Activated CD8-positive, alpha-beta memory T cell treated with anti-CD3 and anti-CD28 coated beads for 24 hours (primary cell): ENCODE results near the gene CEP89.
"Not testable (repeated sequence)": the region's sequence is repeated elsewhere in the genome, so short reads cannot be mapped to it uniquely, and the experiment has no call there.

Experiments used
- DNase-seq: peaks from one replicate; pipeline ENCODE4 v3.0.0-alpha.2; 2020

CEP89 gene

DNA sequence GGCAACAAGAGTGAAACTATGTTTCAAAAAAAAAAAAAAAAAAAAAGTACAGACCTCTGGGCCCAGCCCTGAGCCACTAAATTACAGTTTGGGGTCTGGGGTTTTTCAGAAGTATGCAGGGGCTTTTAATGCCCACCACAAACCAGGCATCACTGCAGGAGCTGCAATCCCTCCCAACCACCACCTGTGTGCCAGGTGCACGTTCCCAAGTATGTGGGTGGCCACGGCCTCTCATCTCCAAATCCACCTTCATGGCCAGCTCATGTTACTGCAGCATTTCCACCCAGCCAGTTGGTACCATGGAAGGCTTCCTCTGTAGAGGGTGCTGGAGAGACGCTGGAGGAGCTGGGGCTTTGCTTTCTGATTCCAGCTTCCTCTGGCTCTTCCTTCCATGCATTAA is 26.5 kb downstream of the CEP89 start:
- DNase-seq, result no peak

DNA sequence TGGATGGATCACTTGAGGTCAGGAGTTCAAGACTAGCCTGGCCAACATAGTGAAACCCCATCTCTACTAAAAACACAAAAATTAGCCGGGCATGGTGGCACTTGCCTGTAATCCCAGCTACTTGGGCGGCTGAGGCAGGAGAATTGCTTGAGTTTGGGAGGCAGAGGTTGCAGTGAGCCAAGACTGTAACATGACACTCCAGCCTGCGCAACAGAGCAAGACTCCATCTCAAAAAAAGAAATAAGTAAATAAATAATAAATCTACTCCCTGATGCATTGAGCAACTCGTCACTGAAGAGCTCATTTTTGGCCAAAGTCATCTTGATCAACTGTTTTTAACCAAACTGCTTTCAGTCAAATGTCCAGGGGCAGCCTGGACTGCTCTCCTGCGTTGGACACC is 30.5 kb downstream of the CEP89 start:
- DNase-seq, result not testable (repeated sequence)

DNA sequence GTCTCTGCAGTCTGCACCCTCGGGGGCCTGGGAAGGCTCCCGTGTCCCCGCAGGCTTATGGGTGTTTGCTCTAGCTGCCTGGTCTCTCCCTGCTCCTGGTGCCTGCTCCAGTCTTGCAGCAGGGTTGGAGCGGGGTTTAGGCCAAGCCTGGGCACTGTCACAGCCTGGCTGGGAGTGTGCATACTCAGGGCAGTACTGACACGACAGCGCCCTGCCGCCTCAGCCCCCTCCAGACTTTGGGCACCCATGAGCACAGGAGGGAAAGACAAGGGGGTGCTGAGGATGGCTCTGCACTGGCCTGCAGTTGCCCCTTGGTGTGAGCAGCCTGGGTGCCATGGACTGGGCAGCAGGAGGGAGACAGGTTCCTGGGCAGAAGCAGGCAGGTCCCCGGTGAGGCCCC is 35.7 kb downstream of the CEP89 start:
- DNase-seq, result no peak

DNA sequence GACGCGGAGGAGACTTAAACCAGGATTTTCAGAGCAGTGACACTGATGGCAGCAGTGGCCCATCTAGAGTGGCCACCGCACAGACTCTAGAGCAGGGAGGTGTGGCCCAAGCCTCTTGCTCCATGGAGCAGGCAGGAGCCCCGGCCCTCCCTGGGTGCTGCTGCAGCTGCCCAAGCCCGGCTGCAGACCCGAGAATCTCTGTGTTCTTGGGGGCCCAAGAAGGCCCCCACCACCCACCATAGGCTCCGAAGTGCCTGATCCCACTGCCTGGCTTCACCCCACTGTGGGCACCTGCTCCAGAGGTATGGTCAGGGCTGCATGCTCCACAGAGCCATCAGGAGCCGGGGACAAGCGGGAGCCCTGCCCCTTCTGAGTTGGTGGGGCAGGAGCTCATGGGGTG is 36.1 kb downstream of the CEP89 start:
- DNase-seq, result no peak

DNA sequence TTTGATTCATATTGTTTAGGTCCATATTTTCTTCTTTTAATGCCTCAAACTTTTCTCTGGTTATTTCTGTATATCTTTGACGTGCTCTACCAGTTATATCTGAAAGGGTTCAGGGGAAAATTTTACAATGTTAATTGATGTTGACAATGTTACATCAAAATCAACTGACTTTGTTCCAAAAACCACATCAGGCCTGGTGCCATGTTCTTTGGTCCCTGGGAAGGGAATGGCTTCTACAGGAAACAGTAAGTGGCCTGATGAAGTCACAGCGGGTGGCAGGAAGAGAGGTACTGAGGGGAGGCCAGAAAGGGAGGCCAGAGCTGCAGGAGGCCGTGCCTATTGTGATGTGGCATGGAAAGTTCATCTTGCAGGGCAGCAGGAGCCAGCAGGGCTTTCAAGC is 38.2 kb downstream of the CEP89 start:
- no peak for DNase-seq

DNA sequence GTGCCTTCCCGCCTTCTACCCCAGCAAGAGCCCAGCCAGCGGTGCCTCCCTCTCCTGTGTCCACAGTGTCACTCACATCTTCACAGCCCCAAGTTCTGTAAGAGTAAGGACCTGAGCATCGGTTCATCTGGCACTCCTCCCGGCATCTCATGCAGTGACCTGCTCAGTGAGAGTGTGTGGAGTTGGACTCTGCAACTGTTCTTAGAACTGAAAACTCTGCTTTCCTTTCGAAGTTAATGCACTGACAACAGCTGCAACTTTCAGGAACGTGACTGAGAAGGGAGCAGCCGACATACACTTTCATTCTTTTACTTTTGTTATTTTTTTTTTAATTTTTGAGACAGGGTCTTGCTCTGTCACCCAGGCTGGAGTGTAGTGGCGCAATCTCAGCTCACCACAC is 41.2 kb downstream of the CEP89 start:
- no peak for DNase-seq

DNA sequence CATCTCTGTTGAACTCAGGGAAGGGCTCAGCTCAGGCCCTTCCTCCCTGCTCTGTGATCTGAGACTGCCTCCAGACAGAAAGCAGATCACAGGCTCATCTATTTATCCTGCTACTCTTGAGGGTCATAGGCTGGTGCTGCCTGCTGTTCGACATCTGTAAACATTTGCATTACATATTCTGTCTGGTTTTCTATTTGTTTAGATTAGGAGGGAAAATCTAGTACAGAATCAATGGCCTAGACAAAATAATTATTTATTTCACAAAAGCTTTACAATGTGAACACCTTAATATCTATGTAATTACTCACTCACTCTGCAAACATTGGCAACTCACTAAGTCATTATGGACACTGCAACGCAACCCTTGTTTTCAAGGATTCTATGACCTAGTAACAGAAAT is 43.0 kb downstream of the CEP89 start:
- DNase-seq, result no peak

DNA sequence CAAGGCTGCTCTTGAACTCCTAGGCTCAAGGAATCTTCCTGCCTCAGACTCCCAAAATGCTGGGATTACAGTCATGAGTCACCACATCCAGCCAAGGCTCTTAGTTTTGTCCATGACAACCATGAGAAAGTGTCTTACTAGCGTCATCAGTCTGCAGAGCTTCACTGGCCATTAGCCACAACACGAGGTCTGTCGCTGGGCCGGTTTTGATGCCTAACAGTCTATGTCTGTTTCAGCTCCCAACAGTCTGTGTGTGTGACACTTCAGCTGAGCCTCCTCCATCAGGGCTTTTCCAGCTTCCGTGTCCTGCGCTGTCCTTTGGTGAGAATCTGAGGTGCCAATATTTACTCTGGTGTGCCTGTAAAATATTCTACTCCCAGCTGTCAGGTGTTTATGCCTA is 47.6 kb downstream of the CEP89 start:
- no peak for DNase-seq

DNA sequence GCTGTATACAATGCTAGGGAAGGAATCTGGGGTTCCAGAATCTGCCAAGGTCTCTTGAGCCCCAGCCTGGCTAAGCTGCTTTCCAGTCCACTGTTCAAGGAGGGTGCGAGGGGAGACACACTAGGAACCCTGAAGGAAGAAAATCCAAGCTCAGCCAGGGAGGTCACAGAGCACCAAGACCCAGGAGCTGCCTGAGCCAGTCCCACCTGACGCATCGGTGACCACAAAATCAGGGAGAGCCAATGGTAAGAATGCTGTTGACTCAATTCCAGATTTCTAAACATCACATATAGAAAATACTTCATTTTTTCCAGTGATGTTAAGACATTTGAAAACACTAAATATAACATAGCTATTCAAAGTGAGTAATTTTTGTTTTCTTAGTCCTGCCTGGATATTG is 50.1 kb downstream of the CEP89 start:
- no peak for DNase-seq

DNA sequence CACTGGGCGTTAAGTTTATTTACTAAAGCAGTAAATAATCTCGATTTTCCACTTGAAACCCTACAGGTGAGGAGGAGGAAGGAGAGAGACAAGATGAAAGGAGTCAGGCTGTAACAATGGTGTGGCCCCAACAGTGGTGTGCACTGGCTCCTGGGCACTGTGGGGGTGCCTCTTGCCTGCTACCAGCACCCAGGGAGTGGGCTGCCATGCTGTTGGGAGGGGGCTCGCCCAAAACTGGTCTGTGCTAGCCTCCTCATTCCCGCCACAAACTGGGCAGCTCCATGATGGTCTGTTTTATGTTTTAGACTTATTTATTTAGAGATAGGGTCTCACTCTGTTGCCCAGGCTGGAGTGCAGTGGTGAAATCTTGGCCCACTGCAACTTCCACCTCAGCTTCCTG is 52.4 kb downstream of the CEP89 start:
- peak; percentile 37 for DNase-seq

DNA sequence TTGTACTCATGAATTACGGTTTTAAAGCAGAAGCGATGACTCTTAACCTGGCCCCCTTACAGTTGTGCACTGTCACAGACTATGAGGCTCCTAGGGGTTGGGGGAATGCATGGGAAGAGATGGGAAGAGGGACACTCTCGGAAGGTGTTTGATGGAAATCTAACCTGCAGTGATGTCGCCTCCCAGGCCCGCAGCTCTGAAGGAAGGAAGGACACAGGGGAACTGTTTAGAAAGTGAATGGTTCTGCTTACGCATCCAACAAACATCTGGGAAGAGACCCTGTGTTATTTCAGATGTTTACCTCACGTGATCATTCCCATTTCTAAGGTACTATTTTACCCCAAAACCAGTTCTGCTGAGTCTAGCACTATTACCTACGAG is 54.2 kb downstream of the CEP89 start:
- no peak for DNase-seq

DNA sequence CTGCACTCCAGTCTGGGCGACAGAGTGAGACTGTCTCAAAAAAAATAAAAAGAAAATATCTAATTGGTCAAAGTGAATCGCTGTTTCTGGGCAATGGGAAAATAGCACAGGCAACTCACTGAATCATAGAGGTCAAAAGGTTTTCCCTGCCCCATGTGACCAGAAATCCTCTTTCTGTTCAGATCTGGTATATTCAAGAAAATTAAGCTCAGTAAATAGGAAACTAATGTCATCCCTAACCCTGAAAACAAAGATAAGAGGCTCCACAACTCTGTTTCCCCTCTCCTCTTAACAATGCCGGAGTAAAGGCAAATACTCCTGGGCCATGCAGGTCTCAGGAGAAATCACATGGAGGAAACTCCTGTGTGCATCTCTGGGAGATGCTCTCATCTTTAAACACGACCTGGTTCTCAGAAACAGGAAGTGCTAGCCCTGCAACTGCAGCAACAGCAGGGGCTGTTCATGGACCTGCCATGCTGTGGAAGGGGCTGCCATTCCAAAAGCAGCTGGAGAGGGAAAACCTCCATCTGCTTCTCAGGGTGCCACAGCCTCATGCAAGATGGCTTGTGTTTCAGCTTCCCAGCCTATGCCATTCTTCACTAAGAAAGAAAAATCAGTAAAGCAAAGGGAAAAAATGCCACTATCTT is 54.7 kb downstream of the CEP89 start:
- peak; percentile 15 for DNase-seq

DNA sequence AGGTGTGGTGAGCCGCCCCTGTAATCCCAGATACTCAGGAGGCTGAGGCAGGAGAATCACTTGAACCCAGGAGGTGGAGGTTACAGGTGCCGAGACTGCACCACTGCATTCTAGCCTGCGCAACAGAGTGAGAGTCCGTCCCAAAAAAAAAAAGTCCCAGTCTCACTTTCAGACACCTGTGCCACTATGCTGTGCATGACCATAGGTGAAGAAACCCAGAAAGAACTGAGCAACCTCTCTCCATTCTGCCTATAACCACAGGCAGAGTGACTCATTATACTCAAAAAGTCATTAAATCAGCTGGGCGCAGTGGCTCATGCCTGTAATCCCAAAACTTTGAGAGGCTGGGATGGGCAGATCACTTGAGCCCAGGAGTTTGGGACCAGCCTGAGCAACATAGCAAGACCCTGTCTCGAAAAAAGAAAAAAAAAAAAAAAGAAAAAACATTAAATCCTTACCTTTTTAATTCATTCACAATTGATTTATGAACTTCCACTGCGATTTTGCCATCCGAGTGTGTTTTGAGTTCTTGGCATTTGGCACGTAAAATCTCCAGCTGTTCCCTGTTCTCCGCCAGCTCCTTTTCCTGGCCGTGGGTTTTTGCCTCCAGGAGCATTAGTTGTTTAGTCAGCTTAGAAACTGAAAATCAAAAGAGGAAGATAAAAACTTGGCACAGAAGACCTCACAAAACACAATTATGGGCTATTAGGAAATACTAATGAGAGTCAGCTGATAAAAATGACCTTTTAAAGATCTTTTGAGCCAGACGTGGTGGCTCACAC is 56.7 kb downstream of the CEP89 start:
- DNase-seq, result no peak

DNA sequence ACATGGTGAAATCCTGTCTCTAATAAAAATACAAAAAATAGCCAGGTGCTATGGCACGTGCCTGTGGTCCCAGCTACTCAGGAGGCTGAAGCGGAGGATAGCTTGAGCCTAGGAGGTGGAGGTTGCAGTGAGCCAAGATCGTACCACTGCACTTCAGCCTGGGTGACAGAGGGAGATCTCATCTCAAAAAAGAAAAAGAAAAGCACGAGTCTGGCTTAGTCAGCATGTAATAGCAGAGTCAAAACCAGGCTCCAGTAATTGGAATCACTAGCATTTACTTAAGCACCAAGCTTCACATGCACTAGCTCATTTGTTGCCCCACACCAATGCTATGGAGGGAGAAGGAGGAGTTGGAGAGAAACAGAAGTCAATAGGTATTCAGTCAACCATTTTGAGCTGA is 60.3 kb downstream of the CEP89 start:
- DNase-seq, result no peak

DNA sequence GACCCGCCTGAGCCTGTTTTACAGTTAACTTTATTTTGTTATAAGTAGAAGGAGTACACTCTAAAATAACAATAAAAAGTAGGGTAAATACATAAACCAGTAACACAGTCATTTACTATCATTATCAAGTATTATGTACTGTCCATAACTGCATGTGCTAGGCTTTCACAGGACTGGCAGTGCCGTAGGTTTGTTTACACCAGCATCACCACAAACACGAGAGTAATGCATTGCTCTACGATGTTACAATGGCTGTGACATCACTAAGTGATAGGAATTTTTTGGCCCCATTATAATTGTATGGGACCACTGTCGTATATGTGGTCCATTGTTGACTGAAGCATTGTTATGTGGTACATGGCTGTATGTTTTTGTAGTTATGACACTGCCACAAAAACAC is 60.9 kb downstream of the CEP89 start:
- DNase-seq, result no peak

DNA sequence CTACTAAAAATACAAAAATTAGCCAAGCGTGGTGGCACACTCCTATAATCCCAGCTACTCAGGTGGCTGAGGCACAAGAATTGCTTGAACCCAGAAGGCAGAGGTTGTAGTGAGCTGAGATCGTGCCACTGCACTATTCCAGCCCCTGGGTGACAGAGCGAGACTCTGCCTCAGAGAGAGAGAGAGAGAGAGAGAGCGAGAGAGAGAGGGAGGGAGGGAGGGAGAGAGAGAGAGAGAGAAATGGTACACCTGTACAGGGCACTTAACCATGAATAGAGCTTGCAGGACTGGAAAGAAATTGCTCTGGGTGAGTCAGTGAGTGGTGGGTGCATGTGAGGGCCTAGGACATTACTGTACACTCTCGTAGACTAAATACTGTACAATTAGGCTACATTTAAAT is 61.7 kb downstream of the CEP89 start:
- no peak for DNase-seq

DNA sequence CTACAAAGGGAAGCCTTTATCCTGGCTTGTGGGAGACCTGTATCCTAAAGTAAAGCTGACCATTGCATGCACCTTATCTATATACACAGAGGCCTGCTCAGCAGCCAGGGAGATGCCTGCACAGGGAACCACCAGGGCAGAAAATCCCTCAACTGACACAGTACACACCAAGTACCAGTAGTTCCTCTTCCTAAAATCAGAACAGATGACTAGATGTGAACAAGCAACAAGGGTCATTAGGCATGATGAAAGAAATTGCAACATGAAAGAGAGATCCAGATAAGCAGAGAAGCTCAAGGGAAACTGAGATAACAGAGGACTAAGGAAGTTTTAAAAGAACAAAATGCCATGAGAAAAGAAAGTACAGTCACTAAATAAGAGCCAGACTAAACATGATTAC is 62.5 kb downstream of the CEP89 start:
- DNase-seq, result no peak

DNA sequence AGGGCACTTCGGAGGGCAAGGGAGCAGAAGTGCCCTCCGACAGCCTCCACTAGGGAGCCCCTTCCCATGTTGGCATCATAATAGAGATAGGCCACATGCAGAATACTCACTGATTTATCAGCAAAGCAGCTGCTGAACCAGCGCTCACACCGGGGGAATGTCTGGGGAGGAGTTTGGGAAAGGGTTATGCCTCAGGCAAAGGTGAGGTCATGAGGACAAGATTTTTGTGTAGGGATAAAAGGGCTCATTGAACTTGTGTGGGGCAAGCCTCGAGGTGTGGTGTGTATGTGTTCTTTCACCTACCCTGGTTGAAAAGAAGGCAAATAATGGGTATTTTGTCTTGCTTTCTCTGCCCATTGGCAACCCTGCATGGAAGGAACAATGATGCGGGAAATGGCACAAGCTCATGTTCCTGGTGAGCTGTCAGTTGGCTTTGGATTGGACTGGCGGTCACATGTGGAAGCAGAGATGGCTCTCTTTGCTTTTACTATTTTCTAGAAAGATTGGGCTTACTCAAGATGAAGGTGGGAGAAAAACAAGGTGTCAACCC is 63.0 kb downstream of the CEP89 start:
- no peak for DNase-seq

DNA sequence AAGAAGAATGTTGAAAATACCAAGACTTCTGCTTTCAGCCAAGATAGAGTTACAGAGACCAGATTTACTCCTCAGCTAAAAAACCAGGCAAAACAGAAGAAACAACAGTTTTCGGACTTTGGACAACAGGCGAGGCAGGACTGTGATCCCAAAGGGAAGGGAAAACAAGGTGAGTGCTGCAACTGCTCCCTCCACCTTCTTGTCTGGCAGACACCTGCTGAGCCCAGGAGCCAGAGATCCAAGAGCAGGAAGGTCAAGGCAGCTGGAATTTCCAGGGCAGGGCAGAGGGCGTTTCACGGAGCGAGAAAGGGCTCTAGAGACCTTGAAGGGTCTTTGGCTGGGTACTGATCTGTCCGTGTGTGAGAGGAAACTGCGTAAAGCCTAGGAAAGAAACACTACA is 69.3 kb downstream of the CEP89 start:
- DNase-seq, result no peak

DNA sequence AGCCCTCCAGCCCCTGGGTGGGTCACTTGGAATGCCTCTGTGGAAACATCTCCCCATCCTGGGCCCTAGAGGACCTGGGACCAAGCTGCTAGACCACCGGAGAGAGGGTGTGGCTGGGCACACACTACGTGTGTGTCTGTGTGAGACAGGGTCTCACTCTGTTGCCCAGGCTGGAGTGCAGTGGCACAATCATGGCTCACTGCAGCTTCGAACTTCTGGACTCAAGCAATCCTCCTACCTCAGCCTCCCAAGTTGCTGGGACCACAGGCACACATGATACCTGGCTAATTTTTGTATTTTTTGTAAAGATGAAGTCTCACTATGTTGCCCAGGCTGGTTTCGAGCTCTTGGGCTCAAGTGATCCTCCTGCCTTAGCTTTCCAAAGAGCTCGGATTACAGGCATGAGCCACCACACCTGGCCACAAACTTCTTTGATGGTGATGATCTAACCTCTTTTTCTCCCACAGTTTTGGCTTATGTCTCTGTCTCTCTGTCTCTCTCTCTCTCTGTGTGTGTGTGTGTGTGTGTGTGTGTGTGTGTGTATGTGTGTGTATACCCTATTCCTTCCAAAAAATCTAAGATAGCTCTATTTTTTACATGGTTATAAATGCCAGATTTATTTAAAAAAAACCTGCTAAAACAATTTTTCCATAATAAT is 70.1 kb downstream of the CEP89 start:
- peak; percentile 33 for DNase-seq

DNA sequence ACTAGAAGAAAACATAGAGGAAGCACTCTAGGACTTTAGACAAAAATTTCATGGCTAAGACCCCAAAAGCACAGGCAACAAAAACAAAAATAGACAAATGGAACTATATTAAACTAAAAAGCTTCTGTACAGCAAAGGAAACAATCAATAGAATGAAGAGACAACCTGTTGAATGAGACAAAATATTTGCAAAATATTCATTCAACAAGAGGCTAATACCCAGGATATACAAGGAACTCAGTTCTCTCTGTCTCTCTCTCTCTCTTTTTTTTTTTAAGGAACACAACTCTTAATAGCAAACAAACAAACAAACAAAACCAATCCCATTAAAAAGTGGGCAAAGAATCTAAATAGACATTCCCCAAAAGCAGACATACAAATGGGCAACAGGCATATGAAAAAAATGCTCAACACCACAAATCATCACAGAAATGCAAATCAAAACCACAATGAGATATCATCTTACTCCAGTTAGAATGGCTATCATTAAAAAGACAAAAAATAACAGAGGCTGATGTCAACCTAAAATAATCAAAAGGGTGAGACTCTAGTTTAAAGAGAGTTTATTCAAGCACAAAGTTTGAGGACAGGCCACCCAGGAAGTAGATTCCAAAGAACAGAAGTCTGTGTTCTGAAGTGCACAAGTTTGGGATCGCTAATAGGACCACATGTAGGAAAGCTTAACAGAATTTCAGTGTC is 75.1 kb downstream of the CEP89 start:
- DNase-seq, result no peak

DNA sequence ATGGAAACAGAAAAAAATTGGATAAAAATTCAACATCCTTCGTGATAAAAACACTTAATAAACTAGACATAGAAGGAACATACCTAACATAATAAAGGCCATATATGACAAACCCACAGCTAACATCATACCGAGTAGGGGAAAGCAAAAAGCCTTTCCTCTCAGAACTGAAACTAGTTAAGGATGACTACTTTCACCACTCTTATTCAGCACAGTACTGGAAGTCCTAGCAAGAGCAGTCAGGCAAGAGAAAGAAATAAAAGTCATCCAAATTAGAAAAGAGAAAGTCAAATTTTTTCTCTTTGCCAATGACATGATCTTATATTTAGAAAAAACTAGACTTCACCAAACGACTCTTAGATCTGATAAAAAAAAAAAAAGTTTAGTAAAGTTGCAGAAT is 76.4 kb downstream of the CEP89 start:
- no peak for DNase-seq

DNA sequence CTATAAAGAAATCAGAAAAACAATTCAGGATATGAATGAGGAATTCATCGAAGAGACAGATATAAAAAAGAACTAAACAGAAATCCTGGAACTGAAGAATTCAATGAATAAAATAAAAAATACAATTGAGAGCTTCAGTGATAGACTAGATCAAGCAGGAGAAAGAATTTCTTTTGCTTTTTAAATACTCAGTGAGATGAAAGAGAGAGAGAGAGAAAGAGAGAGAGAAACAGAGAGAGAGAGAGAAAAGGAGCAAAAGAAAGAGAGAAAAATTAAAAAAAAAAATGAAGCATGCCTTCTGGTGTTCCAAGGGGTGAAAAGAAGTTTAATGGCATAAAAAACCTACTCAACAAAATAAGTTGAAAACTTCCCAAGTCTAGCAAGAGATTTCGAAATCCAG is 80.1 kb downstream of the CEP89 start:
- no peak for DNase-seq

DNA sequence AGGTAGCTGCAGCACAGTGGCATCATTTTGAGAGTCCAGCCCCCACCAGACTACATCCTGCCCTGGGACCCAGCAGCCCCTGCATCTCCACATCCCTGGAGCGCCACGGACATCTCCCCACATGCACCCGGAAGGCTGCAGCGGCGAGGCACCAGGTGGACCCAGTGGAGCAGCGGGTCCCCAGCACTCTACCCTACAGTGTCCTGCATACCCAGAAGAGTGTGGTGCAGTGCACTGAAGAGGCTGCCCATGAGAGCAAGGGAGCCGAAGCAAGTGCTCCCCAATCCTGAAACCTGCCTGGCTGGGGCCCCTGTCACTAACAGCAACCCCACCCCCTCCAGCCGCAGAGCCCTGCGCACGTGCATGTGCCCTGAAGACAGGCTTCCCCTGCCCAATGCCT is 80.9 kb downstream of the CEP89 start:
- DNase-seq, result no peak
